HG03280 (cell line): ENCODE measurements around the gene PRKCZ.
"Not testable (repeated sequence)": the region's sequence is repeated elsewhere in the genome, so short reads cannot be mapped to it uniquely, and the experiment has no call there.

Experiments
- ATAC-seq: cut with Tn5 transposase; IDR thresholded peaks from one replicate; pipeline ENCODE4 v1.9.1; 2021; ENCODE audit warnings: mild to moderate bottlenecking, moderate library complexity; ENCODE audit not compliant: unreplicated experiment

Gene PRKCZ

DNA sequence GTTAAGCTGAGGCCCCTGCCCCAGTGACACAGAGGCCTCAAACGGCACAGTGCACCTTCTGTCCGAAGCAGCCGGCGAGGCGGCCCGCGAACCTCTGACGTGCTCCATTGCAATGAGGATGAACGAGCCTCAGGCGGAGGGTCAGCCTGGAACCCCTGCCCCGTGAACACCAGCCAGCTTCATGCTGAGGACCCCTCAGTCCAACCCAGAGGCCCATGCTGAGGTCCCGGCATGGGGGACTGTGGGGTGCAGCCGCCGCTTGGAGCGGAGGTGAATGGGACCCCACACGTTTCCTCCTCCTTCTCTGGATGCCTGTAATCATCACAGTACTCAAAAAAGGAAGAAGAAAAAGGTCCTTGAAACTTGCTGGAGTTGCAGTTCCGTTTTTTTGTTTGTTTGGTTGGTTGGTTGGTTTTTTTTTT lies 62.1 kb downstream of the PRKCZ start:
- no peak for ATAC-seq

DNA sequence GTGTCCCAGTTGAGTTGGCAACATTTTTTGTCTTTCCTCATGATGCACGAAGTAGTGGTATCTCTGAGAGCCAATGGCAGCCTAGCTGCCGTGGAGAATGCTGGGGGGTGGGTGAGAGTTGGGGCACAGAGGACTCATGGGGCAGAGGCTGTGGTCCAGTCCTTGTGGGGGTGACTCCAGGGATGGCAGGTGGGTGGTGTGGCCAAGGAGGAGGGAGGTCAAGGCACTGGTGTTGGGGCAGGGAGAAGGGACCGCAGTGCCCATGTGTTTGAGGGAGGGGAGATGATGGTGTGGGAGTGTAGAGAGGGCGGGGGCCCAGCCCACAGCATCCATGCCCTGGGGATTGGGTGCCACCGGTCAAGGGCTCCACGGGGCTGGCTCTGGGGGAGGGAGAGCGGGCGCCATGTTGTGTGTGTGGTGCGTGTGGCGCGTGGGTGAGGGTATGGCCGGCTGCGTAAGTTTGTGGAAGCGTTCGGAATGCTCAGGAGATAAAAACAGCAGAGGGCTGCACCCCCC lies 63.5 kb downstream of the PRKCZ start:
- no peak for ATAC-seq

DNA sequence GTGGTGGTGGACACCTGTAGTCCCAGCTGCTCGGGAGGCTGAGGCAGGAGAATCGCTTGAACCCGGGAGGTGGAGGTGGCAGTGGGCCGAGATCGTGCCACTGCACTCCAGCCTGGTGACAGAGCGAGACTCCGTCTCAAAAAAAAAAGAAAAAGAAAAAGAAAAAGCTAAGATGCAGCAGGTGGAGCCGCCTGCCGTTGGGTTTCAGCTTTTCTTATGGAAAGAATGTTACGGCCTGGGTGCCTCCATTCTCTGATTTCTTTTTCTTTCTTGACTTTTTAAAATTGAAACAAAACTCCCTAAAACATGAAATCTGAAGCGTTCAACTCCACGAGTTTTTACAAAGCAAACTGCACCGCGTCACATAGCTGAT lies 64.4 kb downstream of the PRKCZ start:
- ATAC-seq, result not testable (repeated sequence)

DNA sequence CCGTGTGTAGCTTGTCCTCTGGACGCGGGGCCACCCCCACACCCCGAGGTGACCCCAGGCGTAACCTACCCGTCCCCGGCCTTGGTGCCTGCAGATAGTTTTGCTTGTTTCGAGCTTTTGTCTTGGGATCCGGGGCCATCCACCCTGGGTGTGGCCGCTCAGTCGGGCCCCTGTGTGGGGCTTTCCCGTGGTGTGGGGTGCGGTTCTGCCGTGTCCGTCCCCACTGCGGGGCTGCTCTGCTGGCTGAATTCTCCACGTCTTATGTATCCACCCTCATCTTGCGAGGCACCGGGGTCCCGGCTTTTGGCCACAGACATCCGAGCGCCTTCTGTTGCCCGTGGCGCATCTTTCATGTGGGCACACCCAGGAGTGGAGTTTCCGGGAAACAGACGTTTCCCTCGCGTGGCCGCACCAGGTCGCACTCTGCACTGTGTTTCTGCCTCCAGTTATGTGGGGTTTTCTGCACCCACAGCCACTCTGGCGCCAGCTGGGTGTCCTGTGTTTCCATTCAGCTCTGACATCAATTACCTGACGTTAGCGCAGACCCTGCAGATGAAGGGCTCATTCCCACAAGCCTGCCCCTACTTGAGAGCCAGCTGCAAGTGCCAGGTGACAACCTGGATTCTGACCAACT lies 64.9 kb downstream of the PRKCZ start:
- no peak for ATAC-seq

DNA sequence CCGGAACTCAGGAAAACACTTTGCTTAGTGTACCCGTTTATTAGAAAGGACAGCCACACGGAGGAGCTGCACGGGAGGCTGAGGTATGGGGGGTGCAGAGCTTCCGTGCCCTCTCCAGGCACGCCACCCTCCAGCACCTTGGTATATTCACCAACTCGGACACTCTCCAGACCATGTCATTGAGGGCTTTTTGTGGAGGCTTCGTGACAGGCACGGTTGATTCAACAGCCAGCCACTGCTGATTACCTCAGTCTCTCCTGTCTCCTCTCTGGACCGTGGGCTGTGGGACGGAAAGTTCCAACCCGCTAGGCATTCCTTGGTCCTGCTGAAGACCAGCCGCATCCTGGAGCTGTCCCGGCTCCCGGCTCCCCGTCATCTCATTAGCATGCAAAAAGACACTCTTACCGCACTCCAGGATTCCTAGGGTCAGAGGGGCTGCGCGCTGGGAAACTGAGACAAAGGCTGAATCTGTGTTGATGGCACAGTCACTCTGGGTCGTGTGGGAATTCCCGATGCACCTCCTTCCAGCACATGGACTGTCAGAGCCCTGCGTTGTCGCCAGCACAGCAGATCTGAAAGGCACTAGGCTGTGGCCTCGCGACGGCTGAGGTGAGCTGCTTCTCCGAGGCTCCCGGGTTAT lies 65.6 kb downstream of the PRKCZ start:
- no peak for ATAC-seq

DNA sequence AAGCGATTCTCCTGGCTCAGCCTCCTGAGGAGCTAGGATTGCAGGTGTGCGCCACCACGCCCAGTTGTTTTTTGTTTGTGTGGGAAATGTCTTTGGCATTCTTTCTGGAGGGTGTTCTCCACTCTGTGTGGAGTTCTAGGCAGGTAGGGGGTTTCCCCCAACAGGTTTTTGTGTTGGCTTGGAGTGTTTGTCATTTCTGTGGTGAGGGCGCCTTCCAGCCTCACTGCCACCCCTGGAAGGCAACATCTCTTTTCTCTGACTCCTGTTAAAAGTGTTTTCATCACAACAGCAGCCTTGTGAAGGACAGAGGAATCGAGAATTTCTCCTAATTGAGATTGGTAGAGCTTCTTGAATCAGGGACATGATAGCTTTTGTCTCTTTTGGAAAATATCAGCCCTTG lies 69.7 kb downstream of the PRKCZ start:
- ATAC-seq, result no peak

DNA sequence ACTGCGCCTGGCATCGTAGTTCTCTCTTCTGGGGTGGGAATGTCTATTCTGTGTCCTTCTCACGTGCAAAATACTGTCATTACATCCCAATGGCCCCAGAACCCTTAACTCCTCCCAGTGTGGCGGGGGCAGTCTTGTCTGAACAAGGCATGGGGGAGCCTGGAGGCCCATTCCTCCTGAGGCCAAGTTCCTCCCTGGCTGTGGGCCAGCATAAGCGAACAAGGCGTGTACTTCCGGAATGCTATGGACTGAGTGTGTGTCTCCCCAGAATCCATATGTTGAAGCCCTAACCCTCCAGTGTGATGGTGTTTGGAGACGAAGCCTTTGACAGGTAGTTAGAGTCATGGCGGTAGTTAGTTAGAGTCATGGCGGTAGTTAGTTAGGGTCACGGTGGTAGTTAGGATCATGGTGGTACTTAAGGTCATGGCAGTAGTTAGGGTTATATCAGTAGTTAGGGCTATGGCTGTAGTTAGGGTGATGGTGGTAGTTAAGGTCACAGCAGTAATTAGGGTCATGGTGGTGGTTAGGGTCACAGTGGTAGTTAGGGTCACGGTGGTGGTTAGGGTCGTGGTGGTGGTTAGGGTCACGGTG lies 71.0 kb downstream of the PRKCZ start:
- no peak for ATAC-seq

DNA sequence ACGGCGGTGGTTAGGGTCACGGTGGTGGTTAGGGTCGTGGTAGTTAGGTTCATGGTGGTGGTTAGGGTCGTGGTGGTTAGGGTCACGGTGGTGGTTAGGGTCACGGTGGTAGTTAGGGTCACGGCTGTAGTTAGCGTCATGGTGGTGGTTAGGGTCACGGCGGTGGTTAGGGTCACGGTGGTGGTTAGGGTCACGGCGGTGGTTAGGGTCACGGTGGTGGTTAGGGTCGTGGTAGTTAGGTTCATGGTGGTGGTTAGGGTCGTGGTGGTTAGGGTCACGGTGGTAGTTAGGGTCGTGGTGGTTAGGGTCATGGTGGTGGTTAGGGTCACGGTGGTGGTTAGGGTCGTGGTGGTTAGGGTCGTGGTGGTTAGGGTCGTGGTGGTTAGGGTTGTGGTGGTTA lies 71.6 kb downstream of the PRKCZ start:
- not testable (repeated sequence) for ATAC-seq

DNA sequence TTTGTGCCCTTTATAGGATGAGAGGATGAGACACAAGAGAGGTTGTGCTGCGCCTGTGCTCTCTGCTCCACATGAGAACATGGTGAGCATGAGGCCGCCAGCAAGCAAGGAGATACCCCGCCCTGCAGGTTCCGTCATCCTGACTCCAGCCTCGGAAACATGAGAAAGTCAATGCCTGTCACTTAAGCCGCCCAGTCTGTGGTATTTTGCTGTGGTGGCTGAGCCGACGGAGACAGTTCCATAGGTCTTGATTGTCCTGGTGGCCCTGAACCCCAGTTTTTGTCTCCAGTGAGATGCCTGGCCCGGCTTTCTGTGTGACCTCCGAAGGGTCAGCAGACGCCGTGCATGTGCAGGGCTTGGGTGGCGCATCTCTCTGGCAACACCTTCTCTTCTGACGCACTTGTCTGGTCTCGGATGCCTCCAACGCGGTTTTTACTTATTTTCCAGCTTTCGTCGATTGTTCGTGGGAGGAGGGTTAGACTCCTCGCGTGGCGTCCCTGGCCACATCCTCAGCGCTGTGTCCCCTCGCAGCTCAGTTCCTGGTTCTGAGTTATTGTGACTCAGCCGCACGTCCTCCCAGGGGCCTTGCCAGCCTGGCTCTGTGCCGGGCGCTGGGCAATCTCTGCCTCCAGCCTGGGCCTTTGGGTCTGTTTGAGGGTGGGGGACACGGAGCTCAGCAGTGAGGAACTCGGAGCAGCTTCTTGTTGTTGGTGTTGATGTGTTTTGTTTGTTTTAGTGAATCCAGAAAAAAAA lies 74.4 kb downstream of the PRKCZ start:
- ATAC-seq, result no peak

DNA sequence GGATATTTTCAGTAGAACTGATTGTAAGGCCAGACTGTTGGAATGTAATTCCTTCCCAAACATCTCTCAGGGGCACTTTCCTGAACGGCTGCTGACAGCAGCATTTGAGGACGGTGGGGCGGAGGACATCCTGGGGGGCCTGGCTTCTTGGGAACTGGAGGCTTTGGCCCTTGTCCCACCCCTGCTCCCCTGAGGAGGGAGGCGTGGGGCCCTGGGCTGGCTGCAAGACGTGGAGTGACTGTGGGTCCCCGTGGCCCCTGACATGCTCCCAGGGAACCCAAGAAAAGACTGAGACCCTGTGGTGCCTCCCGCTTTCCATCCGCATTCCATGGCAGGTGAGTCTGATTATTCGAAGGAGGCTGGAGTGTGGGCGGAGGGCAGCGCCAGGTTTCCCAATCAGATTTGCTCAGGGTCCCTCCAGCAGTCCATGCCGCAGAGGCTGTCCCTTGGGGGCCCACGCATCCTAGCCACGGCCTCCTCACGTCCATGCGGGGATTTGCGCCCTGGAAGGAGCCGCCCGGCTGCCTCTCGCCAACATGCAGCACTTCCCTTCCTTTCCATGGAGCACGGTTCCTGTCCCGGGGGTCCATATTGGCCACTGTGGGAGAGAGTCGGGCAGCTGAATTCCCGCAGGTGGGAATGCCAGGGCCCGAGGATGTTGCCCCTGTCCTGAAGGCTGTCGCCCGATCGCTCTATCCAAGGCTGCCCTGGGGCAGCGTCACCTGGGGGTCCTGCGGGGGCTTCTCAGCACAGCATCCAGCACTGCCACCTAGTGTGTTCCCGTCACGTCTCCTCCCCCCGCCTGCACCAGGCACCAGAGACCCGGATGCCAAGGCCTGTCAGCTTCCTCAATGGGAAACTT lies 75.4 kb downstream of the PRKCZ start:
- no peak for ATAC-seq

DNA sequence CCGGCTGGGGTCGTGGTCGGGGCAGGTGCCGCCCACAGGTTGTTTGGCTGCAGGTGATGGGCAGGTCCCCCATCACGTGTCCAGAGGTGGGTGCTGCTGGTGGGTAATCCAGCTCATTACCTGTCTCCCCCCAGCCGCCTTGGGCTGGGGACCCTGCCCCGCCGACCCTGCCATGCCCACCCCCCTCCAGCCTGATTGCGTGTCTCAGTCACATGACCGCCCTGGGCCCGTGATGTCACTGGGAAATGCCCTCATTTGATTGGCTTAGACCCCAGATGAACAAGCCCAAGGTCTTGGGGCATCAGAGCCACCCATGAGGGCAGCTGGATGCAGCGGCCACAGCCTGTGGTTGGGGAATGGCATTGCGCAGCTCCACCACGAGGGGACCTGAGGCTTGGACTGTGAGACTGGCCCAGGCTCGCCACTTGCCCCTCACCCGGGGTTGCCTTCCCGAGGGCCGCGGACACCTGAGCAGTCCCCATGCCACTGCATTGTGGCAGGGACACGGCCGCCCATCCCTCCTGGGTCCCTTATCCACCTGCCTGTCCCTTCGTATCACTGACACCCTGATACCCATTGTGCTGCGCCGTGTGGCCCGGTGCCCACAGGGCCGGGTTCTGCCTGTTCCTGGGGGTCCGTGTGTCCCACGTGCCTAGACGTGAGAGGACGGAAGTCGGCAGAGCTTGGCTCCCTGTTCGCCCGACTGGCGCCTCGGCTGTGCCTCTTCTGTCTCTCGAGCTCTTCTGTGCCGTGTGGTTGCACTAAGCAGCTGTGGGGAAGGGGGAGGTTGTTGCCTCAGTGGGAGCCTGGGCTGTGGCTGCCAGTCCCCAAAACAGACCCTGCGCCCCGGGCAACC lies 76.3 kb downstream of the PRKCZ start:
- ATAC-seq, result no peak

DNA sequence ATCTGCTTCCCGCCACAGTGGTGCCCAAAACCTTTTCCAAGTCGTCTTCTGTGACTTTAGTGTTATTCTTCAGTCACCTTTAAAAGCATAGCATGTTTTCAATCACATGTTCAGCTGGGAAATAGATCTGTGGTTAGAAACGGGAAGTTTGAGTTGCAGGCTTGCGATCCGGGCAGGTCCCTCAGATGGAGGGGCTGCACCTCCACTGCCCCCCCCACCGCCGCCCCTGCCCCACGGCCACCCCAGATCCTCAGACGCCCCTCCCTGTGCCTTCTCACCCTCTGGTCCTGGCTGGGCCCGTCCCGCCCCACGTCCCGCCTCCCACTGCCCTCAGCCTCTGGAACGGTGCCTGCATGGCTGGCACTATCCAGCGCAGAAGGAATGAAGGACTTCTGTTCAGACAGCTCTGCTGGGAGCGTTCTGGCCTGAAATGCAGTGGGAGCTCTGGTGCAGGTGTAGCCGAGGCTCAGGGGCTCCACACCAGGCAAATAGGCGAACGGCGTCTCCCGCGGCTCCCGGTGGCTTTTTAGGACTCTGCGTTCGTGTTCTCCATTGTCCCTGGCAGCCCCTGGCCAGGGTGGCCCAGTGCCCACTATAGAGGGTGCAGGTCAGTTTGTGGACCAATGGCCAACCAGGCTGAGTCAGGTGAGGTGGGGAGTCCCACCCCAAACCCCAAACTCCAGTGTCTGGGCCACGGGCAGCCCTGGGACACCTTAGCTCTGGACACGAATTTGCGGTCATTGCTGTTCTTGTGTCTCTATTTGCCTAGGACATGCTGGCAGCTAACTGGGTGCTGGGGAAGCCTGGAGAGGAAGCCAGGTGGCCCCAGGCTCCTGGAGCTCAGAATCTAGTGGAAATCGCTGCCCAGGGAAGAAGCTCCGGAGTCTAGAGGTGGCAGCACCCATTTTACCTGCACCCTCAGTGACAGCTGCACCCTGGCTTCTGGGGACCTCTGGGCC lies 77.3 kb downstream of the PRKCZ start:
- no peak for ATAC-seq

DNA sequence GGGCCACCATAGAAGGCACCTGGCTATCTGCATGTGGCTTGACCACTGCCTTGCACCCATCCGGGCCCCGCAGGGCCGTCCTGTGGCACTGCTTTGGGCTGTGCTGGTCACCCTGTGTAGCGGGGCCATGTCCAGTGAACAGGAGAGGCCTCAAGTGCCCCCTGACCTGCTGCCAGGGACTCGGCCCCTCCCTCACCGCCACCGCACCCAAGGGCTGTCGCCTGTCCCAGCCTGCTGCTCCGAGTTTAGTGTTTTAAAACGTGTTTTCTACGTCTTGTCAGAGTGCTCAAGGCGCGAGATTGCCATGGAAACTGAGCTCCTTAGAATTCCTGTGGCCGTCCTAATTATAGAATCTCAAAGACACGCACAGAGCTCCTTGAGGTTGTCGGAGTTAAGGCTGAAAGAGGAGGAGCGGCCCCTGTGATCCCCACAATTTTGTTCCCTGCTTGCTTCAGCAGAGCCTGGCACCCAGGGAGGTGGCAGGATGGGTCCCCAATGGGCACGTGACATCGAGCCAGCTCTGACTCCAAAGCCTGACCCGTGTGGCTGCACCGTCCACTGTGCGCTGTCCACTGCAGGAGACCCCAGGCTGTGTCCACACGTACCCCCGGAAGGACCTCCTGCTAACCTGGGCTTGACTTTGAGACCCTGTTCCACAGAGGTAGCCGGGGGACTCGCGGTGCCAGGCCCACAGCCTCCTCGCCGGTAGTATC lies 78.1 kb downstream of the PRKCZ start:
- ATAC-seq, result no peak

DNA sequence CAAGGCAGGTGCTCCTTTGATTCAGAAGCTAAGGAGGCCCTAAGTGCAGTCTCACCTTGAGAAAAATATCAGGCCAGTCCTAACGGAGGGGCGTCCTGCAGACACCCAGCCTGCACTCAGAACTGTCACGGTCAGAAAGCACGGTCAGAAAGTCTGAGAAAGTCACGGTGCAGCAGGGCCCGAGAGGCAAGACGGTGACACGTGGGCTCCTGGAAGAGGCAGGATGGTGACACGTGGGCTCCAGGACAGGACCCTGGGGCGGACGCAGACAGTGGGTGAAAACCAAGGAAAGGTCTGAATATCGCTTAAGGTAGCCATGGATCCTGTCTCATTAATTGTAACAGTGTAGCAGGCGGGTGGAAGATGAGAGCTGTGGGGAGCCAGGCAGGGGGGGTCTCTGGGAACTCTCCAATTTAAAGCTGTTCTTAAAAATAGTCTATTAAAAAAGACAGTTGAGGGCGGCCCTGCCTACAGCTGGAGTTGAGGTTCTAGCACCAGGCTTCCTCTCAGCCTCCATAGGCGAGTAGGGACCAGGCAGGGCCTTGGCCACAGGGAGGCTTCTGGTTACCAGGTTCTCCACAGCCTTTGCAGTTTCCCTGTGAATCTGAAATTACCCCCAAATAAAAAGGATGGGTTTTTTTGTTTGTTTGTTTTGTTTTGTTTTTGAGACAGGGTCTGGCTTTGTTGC lies 79.2 kb downstream of the PRKCZ start:
- no peak for ATAC-seq

DNA sequence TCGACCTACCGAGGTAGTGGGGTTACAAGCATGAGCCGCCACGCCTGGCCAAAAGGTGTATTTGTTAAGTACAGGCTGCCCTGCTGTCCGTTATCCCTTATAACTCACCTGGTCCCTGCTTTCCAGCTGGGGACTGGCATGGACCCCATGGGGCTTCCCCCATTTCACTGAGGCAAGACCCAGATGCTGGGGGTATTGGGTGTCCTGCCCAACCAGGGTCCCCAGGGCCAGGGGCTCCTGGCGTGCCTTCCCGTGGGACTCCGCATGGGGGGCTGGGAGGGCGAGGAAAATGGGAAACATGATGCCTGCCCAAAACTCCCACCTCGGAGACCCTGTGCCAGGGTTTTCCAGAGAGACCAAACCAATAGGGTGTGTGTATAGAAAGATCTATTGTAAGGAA lies 79.9 kb downstream of the PRKCZ start:
- no peak for ATAC-seq

DNA sequence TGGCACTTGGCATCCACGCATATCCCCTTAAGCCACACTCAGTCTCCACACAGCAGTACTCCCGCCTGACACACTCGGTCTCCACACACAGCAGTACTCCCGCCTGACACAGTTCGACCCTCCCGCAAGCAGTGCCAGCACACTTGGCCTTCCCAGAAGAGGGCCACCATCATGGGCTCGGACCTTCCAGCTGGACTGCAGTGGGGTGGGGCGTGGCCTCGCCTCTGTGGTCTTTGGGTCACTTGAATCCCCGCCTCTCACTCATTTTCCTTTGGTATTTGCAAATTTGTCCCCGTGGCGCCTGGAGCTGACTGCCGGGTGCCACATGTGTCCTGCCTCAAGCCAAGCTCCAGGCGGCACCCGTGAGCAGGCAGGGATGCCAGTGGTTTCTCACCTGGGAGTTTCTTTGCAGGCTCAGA lies 80.7 kb downstream of the PRKCZ start:
- ATAC-seq, result no peak

DNA sequence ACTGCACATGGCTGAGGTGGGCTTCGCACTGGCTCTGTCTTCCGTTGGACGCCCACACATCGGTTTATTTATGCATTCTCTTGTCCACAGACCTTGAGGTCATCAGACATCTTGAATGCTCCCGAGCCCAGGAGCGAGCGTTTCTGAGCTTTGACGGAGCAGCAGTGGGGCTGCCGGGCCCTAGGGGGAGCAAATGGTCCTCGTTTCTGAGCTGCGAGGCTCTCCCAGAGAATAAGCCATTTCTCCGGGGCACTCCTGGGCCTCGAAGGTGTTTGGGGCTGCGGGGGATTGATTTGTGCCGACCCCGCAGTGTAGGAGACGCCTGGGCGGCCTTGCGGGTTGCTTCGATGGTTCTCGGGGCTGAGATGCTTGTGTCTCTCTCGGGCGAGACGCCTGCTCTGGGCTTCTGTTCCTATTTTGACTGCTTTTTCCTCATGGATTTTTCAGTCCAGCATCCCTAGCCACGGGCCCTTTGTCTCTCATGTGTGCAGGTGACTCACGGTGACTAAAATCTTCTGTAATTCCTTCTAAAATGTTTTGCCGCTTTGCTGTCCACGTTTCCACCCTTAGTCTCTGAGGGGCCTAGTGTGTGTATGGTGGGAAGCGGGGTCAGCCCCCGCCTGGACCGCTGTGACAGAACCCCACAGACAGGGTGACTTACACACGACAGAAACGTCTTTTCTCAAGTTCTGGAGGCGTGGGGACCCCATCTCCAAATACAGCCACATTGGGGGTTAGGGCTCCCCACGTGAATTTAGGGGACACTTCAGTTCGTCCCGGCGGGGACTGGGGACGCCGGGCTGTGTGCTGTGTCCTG lies 82.2 kb downstream of the PRKCZ start:
- no peak for ATAC-seq
